GM18907 (cell line): ENCODE data around the gene KAT6B.
"Not testable (repeated sequence)": the region's sequence is repeated elsewhere in the genome, so short reads cannot be mapped to it uniquely, and the experiment has no call there.

ENCODE experiments used
- ATAC-seq: cut with Tn5 transposase; IDR thresholded peaks from one replicate; pipeline ENCODE4 v1.9.1; 2021; ENCODE audit warnings: mild to moderate bottlenecking, moderate library complexity; ENCODE audit not compliant: unreplicated experiment

Gene KAT6B

DNA sequence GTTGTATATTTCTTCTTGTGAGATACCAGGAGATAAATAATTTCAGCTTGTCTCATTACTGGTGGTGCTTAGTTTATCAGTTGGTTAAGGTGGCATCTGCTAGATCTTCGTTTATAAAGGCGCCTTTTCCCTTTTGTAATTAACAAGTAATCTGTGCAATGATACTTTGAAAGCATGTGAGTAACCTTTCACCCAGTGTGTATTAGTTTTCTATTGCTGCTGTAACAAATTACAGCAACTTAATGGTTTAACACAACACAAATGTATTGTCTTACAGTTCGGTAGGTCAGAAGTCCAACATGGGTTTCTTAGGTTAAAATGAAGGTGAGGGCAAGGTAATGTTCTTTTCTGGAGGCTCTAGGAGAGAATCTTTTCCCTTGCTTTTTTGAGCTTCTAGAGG, 30.5 kb downstream of the KAT6B start:
- ATAC-seq, result no peak

DNA sequence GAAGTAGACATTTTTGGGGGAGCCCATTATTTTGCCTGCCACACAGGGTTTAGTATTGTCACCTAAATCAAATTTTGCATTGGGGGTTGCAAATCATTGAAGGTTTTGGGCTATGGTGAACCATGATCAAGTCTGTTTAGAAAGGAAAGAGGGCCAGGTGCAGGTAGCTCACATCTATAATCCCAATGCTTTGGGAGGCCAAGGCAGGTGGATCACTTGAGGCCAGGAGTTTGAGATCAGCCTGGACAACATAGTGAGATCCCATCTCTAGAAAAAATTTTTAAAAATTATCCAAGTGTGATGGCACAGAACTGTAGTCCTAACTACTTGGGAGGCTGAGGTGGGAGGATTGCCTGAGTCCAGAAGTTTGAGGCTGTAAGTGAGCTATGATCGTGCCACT, 31.2 kb downstream of the KAT6B start:
- no peak for ATAC-seq

GRCh38 chr10:74859546-74859945, 33.1 kb downstream of the KAT6B start:
- ATAC-seq, result no peak

- no peak for ATAC-seq
Observed at GRCh38 chr10:74862625-74863024, 36.2 kb downstream of the KAT6B start.

DNA sequence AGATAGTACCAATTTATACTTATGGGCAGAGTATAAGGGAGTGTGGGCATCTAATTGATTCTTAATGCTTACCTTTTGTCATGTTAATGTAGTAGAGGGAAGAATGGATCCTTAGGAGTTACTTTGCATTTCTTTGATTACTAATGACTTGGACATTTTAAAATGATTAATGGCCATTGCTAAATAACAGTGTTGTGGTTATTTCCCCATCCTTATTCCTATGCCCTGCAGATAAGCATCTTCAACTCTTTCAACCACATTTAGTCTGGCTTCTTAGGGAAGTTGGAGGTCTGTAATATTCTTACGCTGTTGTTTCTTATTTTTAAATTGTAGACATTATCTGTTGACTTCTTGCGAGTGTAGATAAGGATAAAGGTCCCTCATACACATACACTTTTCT, 37.2 kb downstream of the KAT6B start:
- no peak for ATAC-seq

GRCh38 chr10:74867351-74867750, 41.0 kb downstream of the KAT6B start:
- no peak for ATAC-seq

- ATAC-seq, result no peak
Observed at GRCh38 chr10:74868392-74868977, 42.1 kb downstream of the KAT6B start.

DNA sequence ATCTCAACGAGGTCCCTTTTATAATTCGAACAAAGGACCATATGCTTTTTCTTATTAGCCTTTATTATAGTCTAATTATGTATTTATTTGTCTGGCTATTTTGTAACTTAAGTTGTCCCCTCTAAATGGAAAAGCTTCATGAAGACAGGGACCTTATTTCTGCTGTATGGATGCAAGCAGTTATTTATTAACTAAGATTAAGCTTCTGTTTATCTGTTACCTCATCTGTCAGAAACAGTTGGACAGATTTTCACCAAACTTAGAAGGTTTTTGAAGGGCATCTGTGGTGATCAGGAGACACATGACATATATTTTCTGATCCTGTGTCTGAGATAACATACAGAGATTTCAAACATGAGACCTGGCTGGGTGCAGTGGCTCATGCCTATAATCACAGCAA, 43.2 kb downstream of the KAT6B start:
- ATAC-seq, result no peak

GRCh38 chr10:74870191-74870590, 43.8 kb downstream of the KAT6B start:
- no peak for ATAC-seq

- peak; percentile 93 for ATAC-seq
Observed at GRCh38 chr10:74871595-74872382, 45.4 kb downstream of the KAT6B start.

- no peak for ATAC-seq
Observed at GRCh38 chr10:74873803-74874454, 47.5 kb downstream of the KAT6B start.

DNA sequence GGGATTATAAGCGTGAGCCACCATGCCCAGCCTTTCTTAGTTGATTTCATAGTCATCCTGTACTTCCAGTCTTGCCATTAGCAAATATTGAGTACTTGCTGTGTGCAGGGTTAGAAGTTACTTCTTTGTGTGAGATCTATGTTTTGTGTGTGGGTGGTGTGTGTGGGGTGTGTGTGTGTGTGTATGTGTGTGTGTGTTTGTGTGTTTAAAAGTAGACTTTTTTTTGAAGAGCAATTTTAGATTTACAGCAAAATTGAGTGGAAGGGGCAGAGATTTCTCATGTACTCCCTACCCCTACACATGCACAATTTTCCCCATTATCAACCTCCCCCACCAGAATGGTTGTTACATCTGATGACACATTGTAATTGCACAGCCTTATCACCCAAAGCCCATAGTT, 48.2 kb downstream of the KAT6B start:
- ATAC-seq, result no peak

- no peak for ATAC-seq
Observed at GRCh38 chr10:74875068-74875467, 48.7 kb downstream of the KAT6B start.

GRCh38 chr10:74875966-74876365, 49.6 kb downstream of the KAT6B start:
- ATAC-seq, result no peak

DNA sequence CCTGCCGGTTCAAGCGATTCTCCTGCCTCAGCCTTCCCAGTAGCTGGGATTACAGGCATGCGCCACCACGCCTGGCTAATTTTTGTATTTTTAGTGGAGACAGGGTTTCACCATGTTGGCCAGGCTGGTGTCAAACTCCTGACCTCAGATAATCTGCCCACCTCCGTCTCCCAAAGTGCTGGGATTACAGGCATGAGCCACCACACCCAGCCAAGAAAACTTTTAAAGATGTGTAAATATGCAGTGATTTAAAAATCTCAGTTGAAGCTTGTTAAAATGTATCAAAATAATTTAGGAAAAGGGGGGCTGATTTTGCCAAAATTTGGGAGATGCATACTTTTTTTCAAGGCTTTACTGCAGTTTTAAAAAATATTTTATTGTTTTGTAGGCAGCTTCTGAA, 50.7 kb downstream of the KAT6B start:
- not testable (repeated sequence) for ATAC-seq

DNA sequence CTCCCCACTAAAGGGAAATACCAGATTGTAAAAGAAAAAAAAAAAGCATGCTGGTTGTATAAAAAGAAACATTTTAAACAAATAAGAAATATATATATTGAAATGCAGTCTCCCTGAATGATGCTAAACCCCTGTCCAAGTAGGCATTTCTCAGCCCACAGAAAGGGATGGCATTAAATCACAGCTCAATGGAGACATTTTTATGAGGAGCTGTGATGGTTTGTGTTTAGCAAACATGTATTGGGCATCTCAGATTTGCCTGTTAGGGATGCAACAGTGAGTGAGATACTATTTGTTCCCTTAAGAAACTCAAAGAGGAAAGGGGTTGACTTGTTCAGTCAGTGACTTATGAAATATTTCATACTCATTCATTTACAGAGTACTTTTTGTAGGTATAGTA, 51.5 kb downstream of the KAT6B start:
- no peak for ATAC-seq

DNA sequence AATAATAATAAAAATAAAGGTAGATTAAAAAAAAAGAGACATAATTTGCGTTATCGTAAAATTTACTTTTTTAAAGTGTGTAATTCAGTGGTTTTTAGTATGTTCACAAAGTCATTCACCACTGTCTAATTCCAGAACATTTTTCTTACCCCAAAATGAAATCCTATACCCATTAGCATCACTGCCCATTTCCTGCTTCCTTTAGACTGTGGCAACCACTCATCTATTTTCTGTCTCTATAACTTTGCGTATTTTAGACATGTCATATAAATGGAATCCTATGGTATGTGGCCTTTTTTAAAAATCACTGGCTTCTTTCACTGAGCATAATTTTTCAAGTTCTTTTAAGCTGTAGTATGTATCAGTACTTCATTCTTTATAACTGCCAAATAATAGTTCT, 53.6 kb downstream of the KAT6B start:
- ATAC-seq, result no peak

- ATAC-seq, result no peak
Observed at GRCh38 chr10:74881253-74881884, 55.0 kb downstream of the KAT6B start.

DNA sequence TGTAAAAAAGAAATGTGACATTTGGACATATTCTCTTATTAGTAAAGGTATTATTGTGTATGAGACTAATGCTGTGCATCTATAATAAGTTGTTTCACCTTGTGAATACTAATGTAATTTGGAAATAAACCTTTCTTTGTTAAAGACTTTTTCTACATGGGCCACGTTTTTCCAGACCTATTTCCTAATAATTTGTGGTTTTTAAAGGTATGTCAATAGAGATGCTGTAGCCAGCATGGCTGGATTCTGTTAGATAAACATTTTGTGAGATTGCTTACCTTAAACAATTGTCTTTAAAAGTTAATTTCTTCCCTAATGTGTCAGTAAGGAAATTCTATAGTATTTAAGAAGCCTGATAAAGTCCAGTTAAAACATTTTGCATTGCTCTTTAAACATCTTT, 56.0 kb downstream of the KAT6B start:
- ATAC-seq, result no peak

GRCh38 chr10:74882831-74883230, 56.4 kb downstream of the KAT6B start:
- ATAC-seq, result no peak

GRCh38 chr10:74883428-74883827, 57.0 kb downstream of the KAT6B start:
- no peak for ATAC-seq
